DND-41 (cell line): Measurements from ENCODE around the gene OPCML.

Source experiments
- EZH2 ChIP-seq: IDR thresholded peaks from 3 replicates; pipeline ENCODE4 v1.6.1; 2012; ENCODE audit warnings: borderline replicate concordance, low read depth, mild to moderate bottlenecking, moderate library complexity, low read length, inconsistent platforms; ENCODE audit not compliant: severe bottlenecking
- TF ChIP-seq, protein P1 (sequence below): IDR thresholded peaks from 2 replicates; pipeline ENCODE4 v1.5.1; 2012; ENCODE audit warnings: borderline replicate concordance, low read length, moderate library complexity, mild to moderate bottlenecking; ENCODE audit not compliant: poor library complexity, severe bottlenecking; ENCODE audit errors: extremely low read depth

DNA sequence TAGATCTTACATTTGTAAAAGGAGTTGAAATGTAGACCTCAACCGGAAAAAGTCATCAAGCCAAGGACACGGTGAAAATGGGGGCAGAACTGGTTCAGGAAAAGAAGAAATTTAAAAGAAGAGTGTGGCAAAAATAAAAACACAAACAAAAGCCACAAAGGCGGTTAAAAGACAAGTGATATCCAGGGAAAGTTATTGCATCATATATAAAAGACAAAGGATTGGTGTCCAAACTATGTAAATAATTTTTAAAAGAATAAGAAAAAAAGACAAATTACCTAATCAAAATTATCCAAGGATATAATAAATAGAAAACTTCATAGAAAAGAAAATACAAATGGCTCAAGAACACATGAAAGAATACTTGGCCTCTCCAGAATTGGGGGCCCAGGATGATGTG, 45.1 kb upstream of the OPCML start:
- TF ChIP-seq, protein P1, sequence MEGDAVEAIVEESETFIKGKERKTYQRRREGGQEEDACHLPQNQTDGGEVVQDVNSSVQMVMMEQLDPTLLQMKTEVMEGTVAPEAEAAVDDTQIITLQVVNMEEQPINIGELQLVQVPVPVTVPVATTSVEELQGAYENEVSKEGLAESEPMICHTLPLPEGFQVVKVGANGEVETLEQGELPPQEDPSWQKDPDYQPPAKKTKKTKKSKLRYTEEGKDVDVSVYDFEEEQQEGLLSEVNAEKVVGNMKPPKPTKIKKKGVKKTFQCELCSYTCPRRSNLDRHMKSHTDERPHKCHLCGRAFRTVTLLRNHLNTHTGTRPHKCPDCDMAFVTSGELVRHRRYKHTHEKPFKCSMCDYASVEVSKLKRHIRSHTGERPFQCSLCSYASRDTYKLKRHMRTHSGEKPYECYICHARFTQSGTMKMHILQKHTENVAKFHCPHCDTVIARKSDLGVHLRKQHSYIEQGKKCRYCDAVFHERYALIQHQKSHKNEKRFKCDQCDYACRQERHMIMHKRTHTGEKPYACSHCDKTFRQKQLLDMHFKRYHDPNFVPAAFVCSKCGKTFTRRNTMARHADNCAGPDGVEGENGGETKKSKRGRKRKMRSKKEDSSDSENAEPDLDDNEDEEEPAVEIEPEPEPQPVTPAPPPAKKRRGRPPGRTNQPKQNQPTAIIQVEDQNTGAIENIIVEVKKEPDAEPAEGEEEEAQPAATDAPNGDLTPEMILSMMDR = no peak
- no peak for TF ChIP-seq EZH2
